ENCODE data around the gene FGFR3. TPM values are rescaled to one million over a fixed set of nuclear protein-coding genes. Genes with fewer than 3 reads are reported as not detected.

Gene FGFR3
- total and polyA plus RNA-seq, 10 donors = 1.0 to 7.5 (median 3.5) TPM

DNA sequence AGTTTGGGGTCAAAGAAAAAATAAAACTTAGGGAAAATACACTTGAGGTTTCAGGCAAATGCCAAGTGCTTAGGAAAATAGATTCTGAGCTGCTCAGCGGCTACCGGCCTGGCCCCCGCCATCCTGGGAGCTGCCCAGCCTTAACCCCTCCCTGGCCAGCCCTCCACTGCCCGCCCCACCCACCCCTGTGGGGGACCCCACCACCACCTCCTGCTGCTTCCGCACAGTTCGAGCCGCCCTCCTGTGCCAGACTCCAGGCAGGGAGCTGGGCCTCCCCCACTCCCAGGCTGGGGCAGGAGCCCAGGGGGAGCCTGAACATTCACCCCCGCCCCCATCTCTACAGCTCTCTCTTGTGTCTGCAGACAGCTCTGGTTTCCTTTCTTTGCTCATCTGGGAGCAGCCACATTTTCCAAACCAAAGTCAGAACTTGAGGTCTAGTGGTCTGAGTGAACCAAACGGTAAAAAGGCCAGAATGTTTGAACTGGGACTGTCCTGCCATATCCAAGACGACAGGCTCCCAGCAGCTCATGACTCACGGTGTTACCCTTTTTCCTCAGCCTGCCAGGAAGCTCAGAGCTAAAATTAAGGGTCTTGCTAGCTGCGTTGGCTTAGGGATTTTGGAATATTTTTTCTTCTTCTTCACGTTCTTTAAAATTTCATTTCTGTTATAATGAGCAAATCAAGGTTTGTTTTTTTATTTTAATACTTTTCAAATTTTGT is 4.7 kb upstream of the FGFR3 start:
- Histone ChIP-seq H3K27ac (no peak overlapping the region), H3K4me1 (peaks cover 0 to 26% (median 8%) of the 10 kb centered on the region in 6 donors), H3K27me3 (replicated peaks in 1 of 7) (peaks cover 0 to 15% (median 0%) of the 10 kb centered on the region in 7 donors), H3K4me3 (no peak overlapping the region), H3K36me3 (no peaks in the 10 kb centered on the region), H3K9me3 (no peaks in the 10 kb centered on the region)
- intact Hi-C loops (cut with DNase I; ENCODE audit: low total_unique reads) = no loop called here
- 69 to 83% (median 79%) methylated on average over 13 of the region's 13 CpGs for WGBS, 5 donors
- TF ChIP-seq POLR2A (IDR thresholded peaks at IDR 0.05) (no peak), POLR2AphosphoS5 (IDR thresholded peaks at IDR 0.05) (no peak)
- TF ChIP-seq, protein P1, sequence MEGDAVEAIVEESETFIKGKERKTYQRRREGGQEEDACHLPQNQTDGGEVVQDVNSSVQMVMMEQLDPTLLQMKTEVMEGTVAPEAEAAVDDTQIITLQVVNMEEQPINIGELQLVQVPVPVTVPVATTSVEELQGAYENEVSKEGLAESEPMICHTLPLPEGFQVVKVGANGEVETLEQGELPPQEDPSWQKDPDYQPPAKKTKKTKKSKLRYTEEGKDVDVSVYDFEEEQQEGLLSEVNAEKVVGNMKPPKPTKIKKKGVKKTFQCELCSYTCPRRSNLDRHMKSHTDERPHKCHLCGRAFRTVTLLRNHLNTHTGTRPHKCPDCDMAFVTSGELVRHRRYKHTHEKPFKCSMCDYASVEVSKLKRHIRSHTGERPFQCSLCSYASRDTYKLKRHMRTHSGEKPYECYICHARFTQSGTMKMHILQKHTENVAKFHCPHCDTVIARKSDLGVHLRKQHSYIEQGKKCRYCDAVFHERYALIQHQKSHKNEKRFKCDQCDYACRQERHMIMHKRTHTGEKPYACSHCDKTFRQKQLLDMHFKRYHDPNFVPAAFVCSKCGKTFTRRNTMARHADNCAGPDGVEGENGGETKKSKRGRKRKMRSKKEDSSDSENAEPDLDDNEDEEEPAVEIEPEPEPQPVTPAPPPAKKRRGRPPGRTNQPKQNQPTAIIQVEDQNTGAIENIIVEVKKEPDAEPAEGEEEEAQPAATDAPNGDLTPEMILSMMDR (IDR thresholded peaks at IDR 0.05 in 8 of 11, conservative IDR thresholded peaks at IDR 0.05 in 3 of 11) = no peak
- DNase-seq = no peak

GRCh38 chr4:1789552-1789951 is 3.5 kb upstream of the FGFR3 start:
- Histone ChIP-seq H3K9me3 (no peaks in the 10 kb centered on the region), H3K27me3 (replicated peaks in 1 of 7) (peaks cover 0 to 26% (median 8%) of the 10 kb centered on the region in 7 donors), H3K4me1 (peaks cover 6 to 33% (median 17%) of the 10 kb centered on the region in 6 donors), H3K27ac (no peak overlapping the region), H3K4me3 (no peak overlapping the region), H3K36me3 (no peaks in the 10 kb centered on the region)
- WGBS, 5 donors = 88 to 93% (median 91%) methylated on average over 8 to 21 of the region's 21 CpGs
- intact Hi-C loops (cut with DNase I; ENCODE audit: low total_unique reads) = no loop called here
- no peak for DNase-seq
- TF ChIP-seq, protein P1 (IDR thresholded peaks at IDR 0.05 in 8 of 11, conservative IDR thresholded peaks at IDR 0.05 in 3 of 11) = no peak
- TF ChIP-seq POLR2AphosphoS5 (IDR thresholded peaks at IDR 0.05) = no peak
- TF ChIP-seq POLR2A (IDR thresholded peaks at IDR 0.05) = no peak

DNA sequence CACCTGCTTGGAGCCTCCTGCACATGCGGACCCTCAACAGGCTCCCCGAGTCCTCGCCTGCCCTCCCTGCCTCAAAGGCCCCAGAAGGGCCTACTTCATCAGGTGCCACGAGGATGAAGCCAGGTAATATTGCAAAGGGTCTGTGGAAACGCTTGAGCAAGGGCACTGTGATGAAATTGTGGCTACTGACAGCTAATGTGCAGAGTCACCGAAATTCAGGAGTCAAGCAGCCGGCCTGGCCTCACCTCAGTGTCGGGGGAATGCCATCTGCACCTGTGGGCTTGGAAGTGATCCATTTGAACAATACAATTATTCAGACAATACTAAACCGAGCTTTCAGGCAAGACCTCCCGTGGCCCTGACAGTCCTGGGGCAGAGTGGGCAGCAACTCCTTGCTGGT is 3.1 kb upstream of the FGFR3 start:
- no peak for DNase-seq
- Histone ChIP-seq H3K4me1 (peaks cover 6 to 33% (median 20%) of the 10 kb centered on the region in 6 donors), H3K36me3 (no peaks in the 10 kb centered on the region), H3K27ac (no peak overlapping the region), H3K4me3 (no peak overlapping the region), H3K9me3 (no peaks in the 10 kb centered on the region), H3K27me3 (replicated peaks in 1 of 7) (peaks cover 1 to 31% (median 13%) of the 10 kb centered on the region in 7 donors)
- 69 to 89% (median 77%) methylated on average over 8 to 10 of the region's 10 CpGs for WGBS, 5 donors
- intact Hi-C loops (cut with DNase I; ENCODE audit: low total_unique reads) = no loop called here
- TF ChIP-seq POLR2AphosphoS5 (IDR thresholded peaks at IDR 0.05) = no peak
- TF ChIP-seq, protein P1 (IDR thresholded peaks at IDR 0.05 in 8 of 11, conservative IDR thresholded peaks at IDR 0.05 in 3 of 11) = no peak
- TF ChIP-seq POLR2A (IDR thresholded peaks at IDR 0.05) = no peak

- peak overlapping the region in 3 of 8 donors; percentile 14 to 76 (median 19) for H3K4me3 ChIP-seq
- intact Hi-C loops (cut with DNase I; ENCODE audit: low total_unique reads) = no loop called here
- WGBS, 5 donors = 59 to 73% (median 65%) methylated on average over 13 to 29 of the region's 29 CpGs
Observed at GRCh38 chr4:1792158-1792831, 798 bp upstream of the FGFR3 start.

More at GRCh38 chr4:1792158-1792831, 798 bp upstream of the FGFR3 start:
- TF ChIP-seq POLR2AphosphoS5 (IDR thresholded peaks at IDR 0.05) (no peak), POLR2A (IDR thresholded peaks at IDR 0.05) (no peak)
- TF ChIP-seq, protein P1 (IDR thresholded peaks at IDR 0.05 in 8 of 11, conservative IDR thresholded peaks at IDR 0.05 in 3 of 11) = no peak
- no peak overlapping the region for H3K27ac ChIP-seq
- no peak for DNase-seq
- H3K4me1 ChIP-seq = peaks cover 12 to 37% (median 24%) of the 10 kb centered on the region in 6 donors
- H3K36me3 ChIP-seq = no peaks in the 10 kb centered on the region
- H3K27me3 ChIP-seq (replicated peaks in 1 of 7) = peaks cover 5 to 54% (median 36%) of the 10 kb centered on the region in 7 donors
- H3K9me3 ChIP-seq = no peaks in the 10 kb centered on the region
